Measurements from ENCODE around the gene SLC35F4.

Gene SLC35F4

GRCh38 chr14:57612946-57613345, 252.9 kb downstream of the SLC35F4 start:
- no peak for DNase-seq
- Mint-ChIP-seq H3K27ac (no peak overlapping the region), H3K27me3 (peaks cover 3% of the 10 kb centered on the region), H3K4me1 (no peaks in the 10 kb centered on the region), H3K9me3 (peaks cover 16% of the 10 kb centered on the region), H3K36me3 (ENCODE audit: low read depth) (no peaks in the 10 kb centered on the region), H3K4me3 (no peak overlapping the region)
- ATAC-seq, result no peak

- peaks cover 18% of the 10 kb centered on the region for H3K9me3 Mint-ChIP-seq
- H3K4me3 Mint-ChIP-seq, result no peak overlapping the region
- no peak overlapping the region for H3K27ac Mint-ChIP-seq
- ATAC-seq (no peak), DNase-seq (no peak)
- no peaks in the 10 kb centered on the region for H3K4me1 Mint-ChIP-seq
- H3K27me3 Mint-ChIP-seq, result peaks cover 5% of the 10 kb centered on the region
- no peaks in the 10 kb centered on the region for H3K36me3 Mint-ChIP-seq (ENCODE audit: low read depth)
These were observed 254.3 kb downstream of the SLC35F4 start for GRCh38 chr14:57611555-57612075.

GRCh38 chr14:57610631-57611030, 255.3 kb downstream of the SLC35F4 start:
- Mint-ChIP-seq H3K4me3 (no peak overlapping the region), H3K9me3 (peaks cover 18% of the 10 kb centered on the region), H3K36me3 (ENCODE audit: low read depth) (no peaks in the 10 kb centered on the region), H3K27ac (no peak overlapping the region), H3K4me1 (no peaks in the 10 kb centered on the region), H3K27me3 (peaks cover 5% of the 10 kb centered on the region)
- no peak for DNase-seq
- no peak for ATAC-seq

GRCh38 chr14:57609192-57610075, 256.5 kb downstream of the SLC35F4 start:
- peaks cover 25% of the 10 kb centered on the region for H3K9me3 Mint-ChIP-seq
- no peaks in the 10 kb centered on the region for H3K36me3 Mint-ChIP-seq (ENCODE audit: low read depth)
- DNase-seq (no peak), ATAC-seq (no peak)
- H3K27me3 Mint-ChIP-seq, result peaks cover 5% of the 10 kb centered on the region
- no peak overlapping the region for H3K4me3 Mint-ChIP-seq
- no peak overlapping the region for H3K27ac Mint-ChIP-seq
- H3K4me1 Mint-ChIP-seq, result no peaks in the 10 kb centered on the region

GRCh38 chr14:57607086-57607485, 258.8 kb downstream of the SLC35F4 start:
- Mint-ChIP-seq H3K27me3 (peaks cover 5% of the 10 kb centered on the region), H3K27ac (no peak overlapping the region), H3K4me3 (no peak overlapping the region), H3K36me3 (ENCODE audit: low read depth) (no peaks in the 10 kb centered on the region), H3K4me1 (no peaks in the 10 kb centered on the region), H3K9me3 (peaks cover 25% of the 10 kb centered on the region)
- DNase-seq (no peak), ATAC-seq (no peak)

- Mint-ChIP-seq H3K36me3 (ENCODE audit: low read depth) (no peaks in the 10 kb centered on the region), H3K27me3 (no peaks in the 10 kb centered on the region), H3K27ac (no peak overlapping the region), H3K9me3 (peaks cover 11% of the 10 kb centered on the region), H3K4me3 (no peak overlapping the region), H3K4me1 (no peaks in the 10 kb centered on the region)
- no peak for DNase-seq
- ATAC-seq, result no peak
These were observed 282.5 kb downstream of the SLC35F4 start for GRCh38 chr14:57583396-57583795.

- Mint-ChIP-seq H3K36me3 (ENCODE audit: low read depth) (no peaks in the 10 kb centered on the region), H3K9me3 (peaks cover 11% of the 10 kb centered on the region), H3K27ac (no peak overlapping the region), H3K27me3 (no peaks in the 10 kb centered on the region), H3K4me3 (no peak overlapping the region), H3K4me1 (no peaks in the 10 kb centered on the region)
- DNase-seq, result no peak
- ATAC-seq, result no peak
These were observed 283.1 kb downstream of the SLC35F4 start for GRCh38 chr14:57582746-57583145.

GRCh38 chr14:57578801-57579200, 287.1 kb downstream of the SLC35F4 start:
- Mint-ChIP-seq H3K4me3 (no peak overlapping the region), H3K27me3 (no peaks in the 10 kb centered on the region), H3K27ac (no peak overlapping the region), H3K36me3 (ENCODE audit: low read depth) (no peaks in the 10 kb centered on the region), H3K4me1 (no peaks in the 10 kb centered on the region), H3K9me3 (no peaks in the 10 kb centered on the region)
- no peak for DNase-seq
- no peak for ATAC-seq

- DNase-seq, result no peak
- H3K27ac Mint-ChIP-seq, result no peak overlapping the region
- H3K27me3 Mint-ChIP-seq, result no peaks in the 10 kb centered on the region
- no peak overlapping the region for H3K4me3 Mint-ChIP-seq
- no peaks in the 10 kb centered on the region for H3K9me3 Mint-ChIP-seq
- no peaks in the 10 kb centered on the region for H3K36me3 Mint-ChIP-seq (ENCODE audit: low read depth)
- ATAC-seq, result no peak
- no peaks in the 10 kb centered on the region for H3K4me1 Mint-ChIP-seq
These were observed 289.4 kb downstream of the SLC35F4 start for GRCh38 chr14:57576498-57576897.

GRCh38 chr14:57575482-57575881, 290.4 kb downstream of the SLC35F4 start:
- Mint-ChIP-seq H3K27ac (no peak overlapping the region), H3K4me3 (no peak overlapping the region), H3K9me3 (no peaks in the 10 kb centered on the region), H3K27me3 (no peaks in the 10 kb centered on the region), H3K4me1 (no peaks in the 10 kb centered on the region), H3K36me3 (ENCODE audit: low read depth) (no peaks in the 10 kb centered on the region)
- DNase-seq (no peak), ATAC-seq (no peak)

GRCh38 chr14:57574617-57575288, 291.1 kb downstream of the SLC35F4 start:
- Mint-ChIP-seq H3K4me3 (no peak overlapping the region), H3K9me3 (no peaks in the 10 kb centered on the region), H3K27ac (no peak overlapping the region), H3K36me3 (ENCODE audit: low read depth) (no peaks in the 10 kb centered on the region), H3K27me3 (no peaks in the 10 kb centered on the region), H3K4me1 (no peaks in the 10 kb centered on the region)
- DNase-seq (no peak), ATAC-seq (no peak)

- DNase-seq (no peak), ATAC-seq (no peak)
- no peak overlapping the region for H3K4me3 Mint-ChIP-seq
- H3K27me3 Mint-ChIP-seq, result no peaks in the 10 kb centered on the region
- no peaks in the 10 kb centered on the region for H3K4me1 Mint-ChIP-seq
- no peaks in the 10 kb centered on the region for H3K9me3 Mint-ChIP-seq
- no peak overlapping the region for H3K27ac Mint-ChIP-seq
- H3K36me3 Mint-ChIP-seq (ENCODE audit: low read depth), result no peaks in the 10 kb centered on the region
These were observed 292.7 kb downstream of the SLC35F4 start for GRCh38 chr14:57573173-57573572.

GRCh38 chr14:57568554-57568953, 297.3 kb downstream of the SLC35F4 start:
- H3K27ac Mint-ChIP-seq, result no peak overlapping the region
- H3K9me3 Mint-ChIP-seq, result no peaks in the 10 kb centered on the region
- H3K4me1 Mint-ChIP-seq, result no peaks in the 10 kb centered on the region
- H3K27me3 Mint-ChIP-seq, result no peaks in the 10 kb centered on the region
- DNase-seq, result no peak
- H3K4me3 Mint-ChIP-seq, result no peak overlapping the region
- no peaks in the 10 kb centered on the region for H3K36me3 Mint-ChIP-seq (ENCODE audit: low read depth)
- ATAC-seq, result no peak

GRCh38 chr14:57567220-57567619, 298.7 kb downstream of the SLC35F4 start:
- Mint-ChIP-seq H3K27ac (no peak overlapping the region), H3K36me3 (ENCODE audit: low read depth) (no peaks in the 10 kb centered on the region)
- ATAC-seq, result no peak

GRCh38 chr14:57560681-57561080, 305.2 kb downstream of the SLC35F4 start:
- Mint-ChIP-seq H3K4me1 (no peaks in the 10 kb centered on the region), H3K27ac (no peak overlapping the region), H3K9me3 (peaks cover 2% of the 10 kb centered on the region), H3K4me3 (no peak overlapping the region), H3K36me3 (ENCODE audit: low read depth) (no peaks in the 10 kb centered on the region), H3K27me3 (no peaks in the 10 kb centered on the region)
- no peak for DNase-seq
- ATAC-seq, result no peak

More at GRCh38 chr14:57567220-57567619, 298.7 kb downstream of the SLC35F4 start:
- Mint-ChIP-seq H3K9me3 (no peaks in the 10 kb centered on the region), H3K27me3 (no peaks in the 10 kb centered on the region), H3K4me1 (no peaks in the 10 kb centered on the region), H3K4me3 (no peak overlapping the region)
- no peak for DNase-seq
